SK-N-SH treated with all-trans-retinoic acid at 6 μM for 48 hours (cell line): Measurements from ENCODE around the gene DNAJC22.

Experiments
- ATAC-seq: fragments of 200-7000 bp; cut with Tn5 transposase; 3 replicates; pipeline ENCODE4 v1.9.1; 2020; ENCODE audit warnings: mild to moderate bottlenecking, moderate library complexity
- BACH2 ChIP-seq: fragments of 250-450 bp; sonication (Bioruptor Pico); IDR thresholded peaks from 2 replicates; pipeline ENCODE4 v1.9.0; 2021; ENCODE audit warnings: mild to moderate bottlenecking, borderline replicate concordance
- CREB5 ChIP-seq: fragments of 250-450 bp; sonication (Bioruptor Pico); IDR thresholded peaks from 2 replicates; pipeline ENCODE4 v1.5.1; 2020; ENCODE audit warnings: low read depth, mild to moderate bottlenecking, moderate library complexity
- CSDC2 ChIP-seq: fragments of 250-450 bp; sonication (Bioruptor Pico); IDR thresholded peaks from 2 replicates; pipeline ENCODE4 v1.5.0; 2020; ENCODE audit warnings: mild to moderate bottlenecking, moderate library complexity
- ESRRG ChIP-seq: fragments of 250-450 bp; sonication (Bioruptor Pico); IDR thresholded peaks from 2 replicates; pipeline ENCODE4 v1.6.1; 2021; ENCODE audit warnings: mild to moderate bottlenecking
- GLIS3 ChIP-seq: fragments of 250-450 bp; sonication (Bioruptor Pico); IDR thresholded peaks from 2 replicates; pipeline ENCODE4 v1.5.0; 2020; ENCODE audit warnings: mild to moderate bottlenecking, moderate library complexity
- PATZ1 ChIP-seq: fragments of 250-450 bp; sonication (Bioruptor Pico); IDR thresholded peaks from 2 replicates; pipeline ENCODE4 v1.8.0; 2020; ENCODE audit warnings: mild to moderate bottlenecking, moderate library complexity, borderline replicate concordance
- POU6F1 ChIP-seq: fragments of 250-450 bp; sonication (Bioruptor Pico); IDR thresholded peaks from 2 replicates; pipeline ENCODE4 v1.8.0; 2021; ENCODE audit warnings: low read depth, mild to moderate bottlenecking, moderate library complexity, borderline replicate concordance
- RARB ChIP-seq: fragments of 250-450 bp; sonication (Bioruptor Pico); IDR thresholded peaks from 2 replicates; pipeline ENCODE4 v1.8.0; 2021; ENCODE audit warnings: mild to moderate bottlenecking, moderate library complexity
- TOX ChIP-seq: fragments of 250-450 bp; sonication (Bioruptor Pico); IDR thresholded peaks from 2 replicates; pipeline ENCODE4 v1.8.0; 2021; ENCODE audit warnings: mild to moderate bottlenecking, moderate library complexity, borderline replicate concordance
- ZC3H10 ChIP-seq: fragments of 250-450 bp; sonication (Bioruptor Pico); IDR thresholded peaks from 2 replicates; pipeline ENCODE4 v1.5.1; 2021; ENCODE audit warnings: mild to moderate bottlenecking, moderate library complexity
- ZFP30 ChIP-seq: fragments of 450-650 bp; formaldehyde crosslinking; IDR thresholded peaks from 2 replicates; pipeline ENCODE4 v1.5.0; 2022; ENCODE audit warnings: mild to moderate bottlenecking, moderate library complexity
- ZNF565 ChIP-seq: fragments of 450-650 bp; formaldehyde crosslinking; conservative IDR thresholded peaks from 2 replicates; pipeline ENCODE4 v1.5.0; 2020; ENCODE audit warnings: low read depth, mild to moderate bottlenecking, moderate library complexity
- ZNF70 ChIP-seq: fragments of 450-650 bp; formaldehyde crosslinking; IDR thresholded peaks from 2 replicates; pipeline ENCODE4 v1.5.0; 2020; ENCODE audit warnings: mild to moderate bottlenecking, moderate library complexity
- ZNF8 ChIP-seq: fragments of 450-650 bp; formaldehyde crosslinking; IDR thresholded peaks from 2 replicates; pipeline ENCODE4 v1.5.0; 2020; ENCODE audit warnings: mild to moderate bottlenecking, moderate library complexity
- TF ChIP-seq, protein P1 (sequence below): fragments of 250-450 bp; sonication (Bioruptor Pico); IDR thresholded peaks from 2 replicates; pipeline ENCODE4 v1.5.0; 2020; ENCODE audit warnings: mild to moderate bottlenecking, moderate library complexity
- TF ChIP-seq, protein P2 (sequence below): fragments of 250-450 bp; sonication (Bioruptor Pico); IDR thresholded peaks from 2 replicates; pipeline ENCODE4 v1.5.1; 2021; ENCODE audit warnings: mild to moderate bottlenecking, moderate library complexity

DNAJC22 gene

GRCh38 chr12:49355913-49356312 lies 9.2 kb downstream of the DNAJC22 start:
- no peak for ATAC-seq
- TF ChIP-seq BACH2 (no peak), CREB5 (CRISPR knock-in tag) (no peak), CSDC2 (CRISPR knock-in tag) (no peak), ZC3H10 (CRISPR knock-in tag) (no peak), PATZ1 (no peak), TOX (CRISPR knock-in tag) (no peak), GLIS3 (CRISPR knock-in tag) (no peak), ZNF8 (CRISPR knock-in tag) (no peak), POU6F1 (no peak), RARB (CRISPR knock-in tag) (no peak)
- TF ChIP-seq, protein P1, sequence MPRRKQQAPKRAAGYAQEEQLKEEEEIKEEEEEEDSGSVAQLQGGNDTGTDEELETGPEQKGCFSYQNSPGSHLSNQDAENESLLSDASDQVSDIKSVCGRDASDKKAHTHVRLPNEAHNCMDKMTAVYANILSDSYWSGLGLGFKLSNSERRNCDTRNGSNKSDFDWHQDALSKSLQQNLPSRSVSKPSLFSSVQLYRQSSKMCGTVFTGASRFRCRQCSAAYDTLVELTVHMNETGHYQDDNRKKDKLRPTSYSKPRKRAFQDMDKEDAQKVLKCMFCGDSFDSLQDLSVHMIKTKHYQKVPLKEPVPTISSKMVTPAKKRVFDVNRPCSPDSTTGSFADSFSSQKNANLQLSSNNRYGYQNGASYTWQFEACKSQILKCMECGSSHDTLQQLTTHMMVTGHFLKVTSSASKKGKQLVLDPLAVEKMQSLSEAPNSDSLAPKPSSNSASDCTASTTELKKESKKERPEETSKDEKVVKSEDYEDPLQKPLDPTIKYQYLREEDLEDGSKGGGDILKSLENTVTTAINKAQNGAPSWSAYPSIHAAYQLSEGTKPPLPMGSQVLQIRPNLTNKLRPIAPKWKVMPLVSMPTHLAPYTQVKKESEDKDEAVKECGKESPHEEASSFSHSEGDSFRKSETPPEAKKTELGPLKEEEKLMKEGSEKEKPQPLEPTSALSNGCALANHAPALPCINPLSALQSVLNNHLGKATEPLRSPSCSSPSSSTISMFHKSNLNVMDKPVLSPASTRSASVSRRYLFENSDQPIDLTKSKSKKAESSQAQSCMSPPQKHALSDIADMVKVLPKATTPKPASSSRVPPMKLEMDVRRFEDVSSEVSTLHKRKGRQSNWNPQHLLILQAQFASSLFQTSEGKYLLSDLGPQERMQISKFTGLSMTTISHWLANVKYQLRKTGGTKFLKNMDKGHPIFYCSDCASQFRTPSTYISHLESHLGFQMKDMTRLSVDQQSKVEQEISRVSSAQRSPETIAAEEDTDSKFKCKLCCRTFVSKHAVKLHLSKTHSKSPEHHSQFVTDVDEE (CRISPR knock-in tag) = no peak

GRCh38 chr12:49357103-49357678 lies 10.5 kb downstream of the DNAJC22 start:
- no peak for TF ChIP-seq TOX (CRISPR knock-in tag)
- TF ChIP-seq CSDC2 (CRISPR knock-in tag) = no peak
- no peak for TF ChIP-seq ZNF70 (CRISPR knock-in tag)
- TF ChIP-seq, all 23 proteins: peak for 0
- no peak for ATAC-seq

- ATAC-seq = peak; percentile 92
- no peak for TF ChIP-seq ESRRG (CRISPR knock-in tag)
- TF ChIP-seq, protein P2, sequence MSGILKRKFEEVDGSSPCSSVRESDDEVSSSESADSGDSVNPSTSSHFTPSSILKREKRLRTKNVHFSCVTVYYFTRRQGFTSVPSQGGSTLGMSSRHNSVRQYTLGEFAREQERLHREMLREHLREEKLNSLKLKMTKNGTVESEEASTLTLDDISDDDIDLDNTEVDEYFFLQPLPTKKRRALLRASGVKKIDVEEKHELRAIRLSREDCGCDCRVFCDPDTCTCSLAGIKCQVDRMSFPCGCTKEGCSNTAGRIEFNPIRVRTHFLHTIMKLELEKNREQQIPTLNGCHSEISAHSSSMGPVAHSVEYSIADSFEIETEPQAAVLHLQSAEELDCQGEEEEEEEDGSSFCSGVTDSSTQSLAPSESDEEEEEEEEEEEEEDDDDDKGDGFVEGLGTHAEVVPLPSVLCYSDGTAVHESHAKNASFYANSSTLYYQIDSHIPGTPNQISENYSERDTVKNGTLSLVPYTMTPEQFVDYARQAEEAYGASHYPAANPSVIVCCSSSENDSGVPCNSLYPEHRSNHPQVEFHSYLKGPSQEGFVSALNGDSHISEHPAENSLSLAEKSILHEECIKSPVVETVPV (CRISPR knock-in tag) = no peak
- TF ChIP-seq ZNF8 (CRISPR knock-in tag) = no peak
- TF ChIP-seq, all 23 proteins: peak for 0
These were observed 11.9 kb downstream of the DNAJC22 start for GRCh38 chr12:49358483-49359141.

- no peak for ATAC-seq
- no peak for TF ChIP-seq POU6F1
- no peak for TF ChIP-seq GLIS3 (CRISPR knock-in tag)
- TF ChIP-seq, protein P1 (CRISPR knock-in tag) = no peak
- TF ChIP-seq BACH2 = no peak
- no peak for TF ChIP-seq ZNF565 (CRISPR knock-in tag)
- TF ChIP-seq ZFP30 (CRISPR knock-in tag) = no peak
- TF ChIP-seq, all 23 proteins: peak for 0
These were observed 13.0 kb downstream of the DNAJC22 start for GRCh38 chr12:49359671-49360070.
